Neural cell (in vitro differentiated cells): ENCODE results near the gene APH1B. TPM values are rescaled to one million over a fixed set of nuclear protein-coding genes. Genes with fewer than 3 reads are reported as not detected.

Source experiments
- H2AFZ ChIP-seq: fragments of 200-600, 300-800 bp; sonication (generic), shearing (Covaris generic); 2 replicates; pipeline ENCODE4 v1.6.0; 2014; ENCODE audit warnings: low read depth, mild to moderate bottlenecking, antibody characterized with exemption, low read length, moderate library complexity
- H3F3A ChIP-seq: fragments of 200-600 bp; shearing (Covaris generic); 2 replicates; pipeline ENCODE4 v1.6.1; 2016; ENCODE audit warnings: mild to moderate bottlenecking, moderate library complexity, mixed read lengths, antibody characterized with exemption, low read length; ENCODE audit not compliant: insufficient read depth, poor library complexity, severe bottlenecking
- H3K27ac ChIP-seq: fragments of 200-600, 300-800 bp; sonication (generic), shearing (Covaris generic); 2 replicates; pipeline ENCODE4 v1.5.1; 2014; ENCODE audit warnings: mild to moderate bottlenecking, low read length, moderate library complexity
- H3K27me3 ChIP-seq: fragments of 300-800, 200-600 bp; sonication (generic), shearing (Covaris generic); 2 replicates; pipeline ENCODE4 v1.6.0; 2014; ENCODE audit warnings: mild to moderate bottlenecking, low read depth, low read length, moderate library complexity; ENCODE audit not compliant: insufficient read depth
- H3K36me3 ChIP-seq: fragments of 300-800, 200-600 bp; sonication (generic), shearing (Covaris generic); 2 replicates; pipeline ENCODE4 v1.5.1; 2014; ENCODE audit warnings: mild to moderate bottlenecking, antibody characterized with exemption, low read length, moderate library complexity; ENCODE audit not compliant: insufficient read depth
- H3K4me2 ChIP-seq: fragments of 300-800, 200-600 bp; sonication (generic), shearing (Covaris generic); 2 replicates; pipeline ENCODE4 v1.6.0; 2014; ENCODE audit warnings: mild to moderate bottlenecking, low read length
- H3K4me3 ChIP-seq: fragments of 300-800, 200-600 bp; sonication (generic), shearing (Covaris generic); 2 replicates; pipeline ENCODE4 v1.5.1; 2014; ENCODE audit warnings: mild to moderate bottlenecking, low read length, moderate library complexity
- H3K79me2 ChIP-seq: fragments of 200-600 bp; shearing (Covaris generic); replicated peaks from 2 replicates; pipeline ENCODE4 v1.6.0; 2014; ENCODE audit warnings: mild to moderate bottlenecking, low read length, moderate library complexity; ENCODE audit not compliant: insufficient read depth
- H3K9ac ChIP-seq: fragments of 300-800, 200-600 bp; sonication (generic), shearing (Covaris generic); 2 replicates; pipeline ENCODE4 v1.6.1; 2016; ENCODE audit warnings: mild to moderate bottlenecking, low read length, mixed read lengths
- H3K9me2 ChIP-seq: fragments of 200-600 bp; shearing (Covaris generic); 2 replicates; pipeline ENCODE4 v1.6.1; 2016; ENCODE audit warnings: mild to moderate bottlenecking, low read length, mixed read lengths; ENCODE audit not compliant: insufficient read depth
- H3K9me3 ChIP-seq: fragments of 200-600, 300-800 bp; sonication (generic), shearing (Covaris generic); 2 replicates; pipeline ENCODE4 v1.6.1; 2016; ENCODE audit warnings: mild to moderate bottlenecking, mixed run types, low read length, moderate library complexity, mixed read lengths
- H4K20me1 ChIP-seq: fragments of 200-600 bp; shearing (Covaris generic); 2 replicates; pipeline ENCODE4 v1.6.1; 2016; ENCODE audit warnings: mild to moderate bottlenecking, mixed run types; ENCODE audit not compliant: insufficient read depth
- EP300 ChIP-seq: fragments of 450-650 bp; conservative IDR thresholded peaks from 2 replicates; pipeline ENCODE4 v1.6.1; 2014; ENCODE audit warnings: antibody characterized with exemption, mild to moderate bottlenecking, moderate library complexity; ENCODE audit not compliant: poor library complexity, severe bottlenecking
- EZH2 ChIP-seq: fragments of 200-600, 300-800 bp; shearing (Covaris generic), sonication (generic); IDR thresholded peaks from 2 replicates; pipeline ENCODE4 v1.6.1; 2014; ENCODE audit warnings: antibody characterized with exemption, low read length, borderline replicate concordance, mild to moderate bottlenecking; ENCODE audit not compliant: insufficient read depth, poor library complexity, severe bottlenecking
- MXI1 ChIP-seq: fragments of 450-650 bp; conservative IDR thresholded peaks from 2 replicates; pipeline ENCODE4 v1.6.1; 2014; ENCODE audit warnings: antibody characterized with exemption, mild to moderate bottlenecking; ENCODE audit not compliant: poor library complexity, severe bottlenecking
- POLR2AphosphoS5 ChIP-seq: IDR thresholded peaks from 2 replicates; pipeline ENCODE4 v1.6.1; 2012
- RAD21 ChIP-seq: fragments of 450-650 bp; conservative IDR thresholded peaks from 2 replicates; pipeline ENCODE4 v1.6.1; 2014; ENCODE audit warnings: antibody characterized with exemption, mild to moderate bottlenecking, moderate library complexity
- SMC3 ChIP-seq: fragments of 450-650 bp; conservative IDR thresholded peaks from 2 replicates; pipeline ENCODE4 v1.6.1; 2014; ENCODE audit warnings: antibody characterized with exemption, mild to moderate bottlenecking, moderate library complexity; ENCODE audit not compliant: poor library complexity
- TAF1 ChIP-seq: IDR thresholded peaks from 2 replicates; pipeline ENCODE4 v1.6.1; 2012; ENCODE audit warnings: low read depth
- polyA plus RNA-seq: library from polyadenylated mRNA; depleted of rRNA; stranded (reverse); fragments of >200 nt; gene quantifications from 2 replicates; pipeline ENCODE4 v1.2.3, GENCODE V29; 2014
- TF ChIP-seq, protein P1 (sequence below): IDR thresholded peaks from 2 replicates; pipeline ENCODE4 v1.6.1; 2012; ENCODE audit warnings: borderline replicate concordance
- TF ChIP-seq, protein P2 (sequence below): fragments of 450-650 bp; IDR thresholded peaks from 2 replicates; pipeline ENCODE4 v1.5.1; 2014; ENCODE audit warnings: antibody characterized with exemption, mild to moderate bottlenecking, moderate library complexity; ENCODE audit not compliant: poor library complexity, severe bottlenecking

Gene APH1B
- polyA plus RNA-seq, 1 donor from 2014 or later = 14.6 TPM

DNA sequence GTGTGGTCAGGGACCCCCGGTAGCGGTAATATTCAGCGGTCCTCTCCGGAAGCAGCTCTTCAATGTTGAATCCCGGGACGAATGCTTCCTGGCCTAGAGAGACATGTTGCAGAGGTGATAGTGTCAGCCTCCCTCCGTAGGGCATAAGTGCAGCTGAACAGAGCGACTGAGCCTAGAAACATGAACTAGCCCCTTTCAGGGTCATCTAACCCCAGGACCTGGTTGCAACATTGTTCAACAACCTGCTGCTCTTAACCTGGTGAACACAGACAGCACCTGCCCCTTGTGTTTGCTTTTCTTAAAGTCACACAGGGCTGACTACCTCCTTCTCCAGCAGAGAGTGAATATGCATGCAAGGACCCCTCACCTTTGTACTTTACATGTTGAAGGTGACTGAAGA, 62.9 kb downstream of the APH1B start (continued):
- TF ChIP-seq, protein P1, sequence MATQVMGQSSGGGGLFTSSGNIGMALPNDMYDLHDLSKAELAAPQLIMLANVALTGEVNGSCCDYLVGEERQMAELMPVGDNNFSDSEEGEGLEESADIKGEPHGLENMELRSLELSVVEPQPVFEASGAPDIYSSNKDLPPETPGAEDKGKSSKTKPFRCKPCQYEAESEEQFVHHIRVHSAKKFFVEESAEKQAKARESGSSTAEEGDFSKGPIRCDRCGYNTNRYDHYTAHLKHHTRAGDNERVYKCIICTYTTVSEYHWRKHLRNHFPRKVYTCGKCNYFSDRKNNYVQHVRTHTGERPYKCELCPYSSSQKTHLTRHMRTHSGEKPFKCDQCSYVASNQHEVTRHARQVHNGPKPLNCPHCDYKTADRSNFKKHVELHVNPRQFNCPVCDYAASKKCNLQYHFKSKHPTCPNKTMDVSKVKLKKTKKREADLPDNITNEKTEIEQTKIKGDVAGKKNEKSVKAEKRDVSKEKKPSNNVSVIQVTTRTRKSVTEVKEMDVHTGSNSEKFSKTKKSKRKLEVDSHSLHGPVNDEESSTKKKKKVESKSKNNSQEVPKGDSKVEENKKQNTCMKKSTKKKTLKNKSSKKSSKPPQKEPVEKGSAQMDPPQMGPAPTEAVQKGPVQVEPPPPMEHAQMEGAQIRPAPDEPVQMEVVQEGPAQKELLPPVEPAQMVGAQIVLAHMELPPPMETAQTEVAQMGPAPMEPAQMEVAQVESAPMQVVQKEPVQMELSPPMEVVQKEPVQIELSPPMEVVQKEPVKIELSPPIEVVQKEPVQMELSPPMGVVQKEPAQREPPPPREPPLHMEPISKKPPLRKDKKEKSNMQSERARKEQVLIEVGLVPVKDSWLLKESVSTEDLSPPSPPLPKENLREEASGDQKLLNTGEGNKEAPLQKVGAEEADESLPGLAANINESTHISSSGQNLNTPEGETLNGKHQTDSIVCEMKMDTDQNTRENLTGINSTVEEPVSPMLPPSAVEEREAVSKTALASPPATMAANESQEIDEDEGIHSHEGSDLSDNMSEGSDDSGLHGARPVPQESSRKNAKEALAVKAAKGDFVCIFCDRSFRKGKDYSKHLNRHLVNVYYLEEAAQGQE = no peak

DNA sequence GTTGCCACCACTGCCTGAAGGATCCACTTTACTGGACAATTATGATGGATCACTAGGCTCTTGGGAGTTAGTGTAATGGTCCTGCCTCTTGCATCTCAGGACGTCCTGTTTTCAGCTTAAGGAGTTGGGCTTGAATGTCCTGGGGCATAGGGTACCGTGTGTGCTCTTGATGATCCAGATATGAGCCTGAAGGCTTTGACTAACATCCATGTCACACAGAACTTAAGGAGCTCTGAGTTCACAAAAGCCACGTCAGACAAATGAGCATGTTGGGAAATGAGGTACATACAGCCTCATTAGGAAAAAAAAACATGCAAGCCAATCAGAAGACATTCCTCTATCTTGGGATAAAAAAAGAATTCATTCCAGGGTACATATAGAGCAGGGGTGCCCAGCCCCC, 63.5 kb downstream of the APH1B start:
- no peak overlapping the region for H3K27ac ChIP-seq
- H3K9ac ChIP-seq = no peak overlapping the region
- H3K79me2 ChIP-seq = no peaks in the 10 kb centered on the region
- H3K9me2 ChIP-seq = no peaks in the 10 kb centered on the region
- no peaks in the 10 kb centered on the region for H3K36me3 ChIP-seq
- H2AFZ ChIP-seq = no peak overlapping the region
- H4K20me1 ChIP-seq = no peaks in the 10 kb centered on the region
- TF ChIP-seq TAF1 (no peak), EZH2 (no peak), RAD21 (no peak), EP300 (no peak), MXI1 (no peak), SMC3 (no peak), POLR2AphosphoS5 (no peak)
- TF ChIP-seq, protein P2, sequence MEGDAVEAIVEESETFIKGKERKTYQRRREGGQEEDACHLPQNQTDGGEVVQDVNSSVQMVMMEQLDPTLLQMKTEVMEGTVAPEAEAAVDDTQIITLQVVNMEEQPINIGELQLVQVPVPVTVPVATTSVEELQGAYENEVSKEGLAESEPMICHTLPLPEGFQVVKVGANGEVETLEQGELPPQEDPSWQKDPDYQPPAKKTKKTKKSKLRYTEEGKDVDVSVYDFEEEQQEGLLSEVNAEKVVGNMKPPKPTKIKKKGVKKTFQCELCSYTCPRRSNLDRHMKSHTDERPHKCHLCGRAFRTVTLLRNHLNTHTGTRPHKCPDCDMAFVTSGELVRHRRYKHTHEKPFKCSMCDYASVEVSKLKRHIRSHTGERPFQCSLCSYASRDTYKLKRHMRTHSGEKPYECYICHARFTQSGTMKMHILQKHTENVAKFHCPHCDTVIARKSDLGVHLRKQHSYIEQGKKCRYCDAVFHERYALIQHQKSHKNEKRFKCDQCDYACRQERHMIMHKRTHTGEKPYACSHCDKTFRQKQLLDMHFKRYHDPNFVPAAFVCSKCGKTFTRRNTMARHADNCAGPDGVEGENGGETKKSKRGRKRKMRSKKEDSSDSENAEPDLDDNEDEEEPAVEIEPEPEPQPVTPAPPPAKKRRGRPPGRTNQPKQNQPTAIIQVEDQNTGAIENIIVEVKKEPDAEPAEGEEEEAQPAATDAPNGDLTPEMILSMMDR = no peak
- TF ChIP-seq, protein P1 = no peak
- H3K9me3 ChIP-seq = no peaks in the 10 kb centered on the region
- H3K4me2 ChIP-seq = no peak overlapping the region
- no peak overlapping the region for H3K4me3 ChIP-seq
- no peaks in the 10 kb centered on the region for H3K27me3 ChIP-seq
- H3F3A ChIP-seq = no peaks in the 10 kb centered on the region
